ENCODE data around the gene ADCY5.

The ADCY5 gene

DNA sequence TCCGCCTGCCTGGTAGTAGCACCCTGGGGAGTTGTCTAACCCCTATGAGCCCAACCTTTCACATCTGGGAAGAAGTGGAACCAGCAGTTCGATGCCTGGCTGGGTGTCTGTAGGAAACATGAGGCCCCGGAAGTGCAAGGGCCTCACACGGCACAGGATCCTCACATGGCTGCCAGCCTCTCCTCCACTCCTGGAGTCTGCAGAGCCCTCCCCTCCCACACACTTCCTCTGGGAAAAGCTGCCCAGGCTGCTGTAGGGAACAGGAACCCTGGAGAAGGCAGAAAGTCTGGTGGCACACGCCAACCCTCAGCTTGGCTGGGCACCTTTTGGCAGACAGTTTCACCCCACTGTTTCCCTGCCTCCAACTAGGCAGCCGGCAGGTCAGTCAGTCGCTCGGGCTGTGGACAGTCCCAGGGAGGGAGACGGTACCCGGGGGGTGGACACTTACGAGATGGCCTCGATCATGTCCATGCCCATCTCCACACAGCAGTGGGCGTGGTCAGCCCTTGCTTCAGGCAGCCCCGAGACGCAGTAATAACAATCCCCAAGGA lies 118.4 kb downstream of the ADCY5 start:
- H3K4me1 ChIP-seq (ENCODE audit: control insufficient read depth, insufficient read depth, low read length): peaks cover 9% of the 10 kb centered on the region; the same call in 1 of the 2 replicates
- no peak overlapping the region for H3K9ac ChIP-seq (ENCODE audit: low read length)
- H3K27me3 ChIP-seq (ENCODE audit: control insufficient read depth, insufficient read depth, low read length): no peaks in the 10 kb centered on the region
- H3K4me3 ChIP-seq (ENCODE audit: low read depth, low read length): no peak overlapping the region
- no peaks in the 10 kb centered on the region for H3K9me3 ChIP-seq (ENCODE audit: control insufficient read depth, insufficient read depth, low read depth, low read length)
- no peak overlapping the region for H3K27ac ChIP-seq (ENCODE audit: low read depth, low read length)
- no peaks in the 10 kb centered on the region for H3K36me3 ChIP-seq (ENCODE audit: control insufficient read depth, insufficient read depth, low read length)

DNA sequence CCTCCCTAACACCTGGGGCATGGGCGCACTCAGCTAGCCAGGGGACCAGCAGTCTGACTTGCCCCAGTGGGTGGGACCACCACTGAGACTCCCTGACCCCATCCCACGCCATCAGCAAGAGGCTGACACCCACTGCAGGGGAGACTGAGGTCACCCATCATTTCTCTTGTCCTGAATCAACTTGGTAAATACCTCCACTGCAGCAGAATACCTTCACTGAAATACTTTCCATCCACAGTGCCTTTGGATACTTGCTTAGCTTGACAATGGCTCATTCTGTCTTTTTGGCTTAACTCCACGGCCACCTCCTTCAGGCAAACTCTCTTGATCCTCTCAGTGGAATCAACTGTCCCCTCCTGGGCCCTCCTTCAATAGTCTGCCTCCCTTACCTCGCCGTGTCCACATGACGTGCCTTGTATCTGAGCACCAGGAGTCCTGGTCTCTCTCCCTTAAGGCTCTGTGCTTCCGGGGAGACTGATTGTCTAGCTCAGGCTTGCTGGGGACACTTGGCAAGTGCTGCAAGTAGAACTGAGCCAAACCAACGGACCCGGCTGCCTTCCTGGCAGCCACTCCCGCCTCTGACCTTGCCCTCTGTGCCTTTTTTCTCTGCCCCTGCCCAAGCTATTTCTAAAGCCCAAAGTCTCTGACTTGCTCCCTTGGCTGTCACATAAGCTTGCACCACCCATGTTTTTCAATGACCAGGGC lies 119.1 kb downstream of the ADCY5 start:
- no peak overlapping the region for H3K27ac ChIP-seq (ENCODE audit: low read depth, low read length)
- H3K4me1 ChIP-seq (ENCODE audit: control insufficient read depth, insufficient read depth, low read length): peaks cover 9% of the 10 kb centered on the region; the same call in 1 of the 2 replicates
- H3K27me3 ChIP-seq (ENCODE audit: control insufficient read depth, insufficient read depth, low read length): no peaks in the 10 kb centered on the region
- H3K4me3 ChIP-seq (ENCODE audit: low read depth, low read length): no peak overlapping the region
- H3K36me3 ChIP-seq (ENCODE audit: control insufficient read depth, insufficient read depth, low read length): no peaks in the 10 kb centered on the region
- no peak overlapping the region for H3K9ac ChIP-seq (ENCODE audit: low read length)
- H3K9me3 ChIP-seq (ENCODE audit: control insufficient read depth, insufficient read depth, low read depth, low read length): no peaks in the 10 kb centered on the region

GRCh38 chr3:123328851-123329635 lies 119.8 kb downstream of the ADCY5 start:
- Histone ChIP-seq H3K4me3 (ENCODE audit: low read depth, low read length) (no peak overlapping the region), H3K27me3 (ENCODE audit: control insufficient read depth, insufficient read depth, low read length) (no peaks in the 10 kb centered on the region), H3K4me1 (ENCODE audit: control insufficient read depth, insufficient read depth, low read length) (peaks cover 9% of the 10 kb centered on the region; the same call in 1 of the 2 replicates), H3K36me3 (ENCODE audit: control insufficient read depth, insufficient read depth, low read length) (no peaks in the 10 kb centered on the region), H3K9ac (ENCODE audit: low read length) (no peak overlapping the region), H3K27ac (ENCODE audit: low read depth, low read length) (no peak overlapping the region), H3K9me3 (ENCODE audit: control insufficient read depth, insufficient read depth, low read depth, low read length) (no peaks in the 10 kb centered on the region)

DNA sequence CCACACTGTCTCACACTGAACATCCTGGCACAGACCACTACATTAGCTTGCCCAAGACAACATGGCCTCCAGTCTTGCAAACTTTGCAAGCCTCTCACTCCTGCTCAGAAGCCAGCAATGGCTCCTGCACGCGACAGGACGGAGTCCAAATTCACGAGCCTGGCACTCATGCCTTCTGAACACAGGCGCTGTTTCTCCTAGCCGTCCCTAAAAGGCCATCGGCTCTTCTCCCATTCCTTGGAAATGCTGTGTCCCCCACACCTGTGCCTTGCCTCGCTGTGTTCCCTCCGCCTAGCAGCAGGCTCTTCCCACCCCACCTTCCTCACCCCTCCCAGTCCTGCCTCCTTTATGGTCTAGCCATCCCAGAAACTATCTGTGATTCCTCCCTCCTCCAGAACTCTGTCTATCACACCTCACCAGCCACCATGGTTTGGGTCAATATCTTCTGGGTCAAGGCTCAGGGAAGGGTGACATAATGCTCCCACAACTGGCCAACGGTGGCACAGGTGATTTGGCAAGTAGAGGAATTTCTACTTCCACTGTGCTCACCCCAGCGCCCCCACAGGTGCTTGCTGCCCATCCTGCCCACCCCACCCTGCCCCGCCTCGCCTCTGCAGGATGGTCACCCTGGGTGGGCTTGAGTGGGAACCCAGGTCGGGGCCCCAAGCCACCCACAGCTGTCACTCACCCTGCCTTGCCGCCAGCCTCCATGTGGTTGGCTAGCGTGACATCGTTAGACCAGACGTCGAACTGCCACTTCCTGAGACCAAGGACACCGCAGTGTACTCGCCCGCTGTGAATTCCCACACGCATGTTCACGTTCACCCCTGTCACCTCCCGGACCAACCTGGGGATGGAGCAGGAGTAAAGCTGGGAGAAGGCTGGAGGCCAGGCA lies 120.7 kb downstream of the ADCY5 start:
- H3K4me3 ChIP-seq (ENCODE audit: low read depth, low read length): no peak overlapping the region
- H3K4me1 ChIP-seq (ENCODE audit: control insufficient read depth, insufficient read depth, low read length): peaks cover 9% of the 10 kb centered on the region; the same call in 1 of the 2 replicates
- H3K27me3 ChIP-seq (ENCODE audit: control insufficient read depth, insufficient read depth, low read length): no peaks in the 10 kb centered on the region
- H3K9me3 ChIP-seq (ENCODE audit: control insufficient read depth, insufficient read depth, low read depth, low read length): no peaks in the 10 kb centered on the region
- no peaks in the 10 kb centered on the region for H3K36me3 ChIP-seq (ENCODE audit: control insufficient read depth, insufficient read depth, low read length)
- H3K9ac ChIP-seq (ENCODE audit: low read length): no peak overlapping the region
- H3K27ac ChIP-seq (ENCODE audit: low read depth, low read length): no peak overlapping the region

GRCh38 chr3:123327480-123327879 lies 121.4 kb downstream of the ADCY5 start:
- Histone ChIP-seq H3K27me3 (ENCODE audit: control insufficient read depth, insufficient read depth, low read length) (no peaks in the 10 kb centered on the region), H3K4me3 (ENCODE audit: low read depth, low read length) (no peak overlapping the region), H3K9ac (ENCODE audit: low read length) (no peak overlapping the region), H3K9me3 (ENCODE audit: control insufficient read depth, insufficient read depth, low read depth, low read length) (no peaks in the 10 kb centered on the region), H3K4me1 (ENCODE audit: control insufficient read depth, insufficient read depth, low read length) (peaks cover 16% of the 10 kb centered on the region; the same call in 1 of the 2 replicates), H3K27ac (ENCODE audit: low read depth, low read length) (no peak overlapping the region), H3K36me3 (ENCODE audit: control insufficient read depth, insufficient read depth, low read length) (no peaks in the 10 kb centered on the region)

GRCh38 chr3:123326531-123326930 lies 122.4 kb downstream of the ADCY5 start:
- Histone ChIP-seq H3K9me3 (ENCODE audit: control insufficient read depth, insufficient read depth, low read depth, low read length) (no peaks in the 10 kb centered on the region), H3K27me3 (ENCODE audit: control insufficient read depth, insufficient read depth, low read length) (no peaks in the 10 kb centered on the region), H3K4me1 (ENCODE audit: control insufficient read depth, insufficient read depth, low read length) (peaks cover 17% of the 10 kb centered on the region; the same call in 1 of the 2 replicates), H3K9ac (ENCODE audit: low read length) (no peak overlapping the region), H3K27ac (ENCODE audit: low read depth, low read length) (no peak overlapping the region), H3K4me3 (ENCODE audit: low read depth, low read length) (no peak overlapping the region), H3K36me3 (ENCODE audit: control insufficient read depth, insufficient read depth, low read length) (no peaks in the 10 kb centered on the region)

- no peak overlapping the region for H3K27ac ChIP-seq (ENCODE audit: low read depth, low read length)
- no peak overlapping the region for H3K4me3 ChIP-seq (ENCODE audit: low read depth, low read length)
- no peaks in the 10 kb centered on the region for H3K9me3 ChIP-seq (ENCODE audit: control insufficient read depth, insufficient read depth, low read depth, low read length)
- H3K4me1 ChIP-seq (ENCODE audit: control insufficient read depth, insufficient read depth, low read length): peaks cover 24% of the 10 kb centered on the region; the same call in 1 of the 2 replicates
- H3K27me3 ChIP-seq (ENCODE audit: control insufficient read depth, insufficient read depth, low read length): no peaks in the 10 kb centered on the region; the same call in 1 of the 2 replicates
- no peak overlapping the region for H3K9ac ChIP-seq (ENCODE audit: low read length)
- H3K36me3 ChIP-seq (ENCODE audit: control insufficient read depth, insufficient read depth, low read length): no peaks in the 10 kb centered on the region
Observed at GRCh38 chr3:123325766-123326256, 123.1 kb downstream of the ADCY5 start.

GRCh38 chr3:123324880-123325765 lies 123.8 kb downstream of the ADCY5 start:
- no peaks in the 10 kb centered on the region for H3K9me3 ChIP-seq (ENCODE audit: control insufficient read depth, insufficient read depth, low read depth, low read length)
- no peak overlapping the region for H3K9ac ChIP-seq (ENCODE audit: low read length)
- H3K27ac ChIP-seq (ENCODE audit: low read depth, low read length): no peak overlapping the region
- no peaks in the 10 kb centered on the region; the same call in 1 of the 2 replicates for H3K27me3 ChIP-seq (ENCODE audit: control insufficient read depth, insufficient read depth, low read length)
- H3K4me3 ChIP-seq (ENCODE audit: low read depth, low read length): no peak overlapping the region
- no peaks in the 10 kb centered on the region for H3K36me3 ChIP-seq (ENCODE audit: control insufficient read depth, insufficient read depth, low read length)
- peaks cover 27% of the 10 kb centered on the region for H3K4me1 ChIP-seq (ENCODE audit: control insufficient read depth, insufficient read depth, low read length)

GRCh38 chr3:123323781-123324180 lies 125.1 kb downstream of the ADCY5 start:
- Histone ChIP-seq H3K4me3 (ENCODE audit: low read depth, low read length) (no peak overlapping the region), H3K36me3 (ENCODE audit: control insufficient read depth, insufficient read depth, low read length) (no peaks in the 10 kb centered on the region), H3K9ac (ENCODE audit: low read length) (no peak overlapping the region), H3K4me1 (ENCODE audit: control insufficient read depth, insufficient read depth, low read length) (peaks cover 32% of the 10 kb centered on the region), H3K9me3 (ENCODE audit: control insufficient read depth, insufficient read depth, low read depth, low read length) (no peaks in the 10 kb centered on the region), H3K27ac (ENCODE audit: low read depth, low read length) (no peak overlapping the region), H3K27me3 (ENCODE audit: control insufficient read depth, insufficient read depth, low read length) (no peaks in the 10 kb centered on the region; the same call in 1 of the 2 replicates)

DNA sequence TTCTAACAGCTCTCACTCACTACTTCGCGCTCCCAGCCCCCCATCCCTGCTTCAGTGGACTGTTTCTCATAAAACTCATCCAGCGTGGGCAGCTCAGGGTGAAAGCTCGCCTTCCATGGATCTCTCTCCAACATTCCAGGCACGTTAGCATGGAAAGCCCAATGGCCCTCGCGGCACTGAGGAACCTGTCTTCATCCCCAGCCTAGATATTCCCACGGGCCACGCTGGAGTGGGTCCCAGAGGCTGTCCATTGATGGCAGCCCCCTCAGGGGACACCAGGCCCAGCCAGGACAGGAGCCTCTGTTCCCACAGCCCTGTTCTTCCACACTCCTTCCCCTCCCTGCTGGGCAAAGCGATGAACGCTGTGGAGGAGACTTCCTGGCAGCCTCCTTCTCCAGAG lies 126.0 kb downstream of the ADCY5 start:
- H3K4me3 ChIP-seq (ENCODE audit: low read depth, low read length): no peak overlapping the region
- H3K27ac ChIP-seq (ENCODE audit: low read depth, low read length): no peak overlapping the region
- H3K36me3 ChIP-seq (ENCODE audit: control insufficient read depth, insufficient read depth, low read length): no peaks in the 10 kb centered on the region
- H3K27me3 ChIP-seq (ENCODE audit: control insufficient read depth, insufficient read depth, low read length): no peaks in the 10 kb centered on the region; the same call in 1 of the 2 replicates
- H3K9me3 ChIP-seq (ENCODE audit: control insufficient read depth, insufficient read depth, low read depth, low read length): no peaks in the 10 kb centered on the region
- peaks cover 32% of the 10 kb centered on the region for H3K4me1 ChIP-seq (ENCODE audit: control insufficient read depth, insufficient read depth, low read length)
- H3K9ac ChIP-seq (ENCODE audit: low read length): no peak overlapping the region
